ENCODE results near the gene TRAF4.
"Not testable (repeated sequence)": the region's sequence is repeated elsewhere in the genome, so short reads cannot be mapped to it uniquely, and the experiment has no call there.

Gene TRAF4

DNA sequence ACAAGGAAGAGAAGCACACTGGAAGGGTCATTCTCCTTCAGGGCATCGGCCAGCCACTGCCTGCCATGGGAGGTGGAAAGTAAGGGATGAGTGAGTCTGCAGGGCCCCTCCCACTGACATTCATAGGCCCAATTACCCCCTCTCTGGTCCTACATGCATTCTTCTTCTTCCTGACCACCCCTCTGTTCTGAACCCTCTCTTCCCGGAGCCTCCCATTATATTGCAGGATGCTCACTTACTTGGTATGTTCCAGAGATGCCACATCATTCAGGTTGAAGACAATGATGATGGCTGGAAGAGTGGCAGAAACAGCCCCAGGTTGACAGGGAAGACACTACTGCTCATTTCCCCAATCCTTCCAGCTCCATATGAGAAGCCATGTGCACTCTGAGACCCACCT is 28.6 kb upstream of the TRAF4 start:
- DNase-seq, result no peak

DNA sequence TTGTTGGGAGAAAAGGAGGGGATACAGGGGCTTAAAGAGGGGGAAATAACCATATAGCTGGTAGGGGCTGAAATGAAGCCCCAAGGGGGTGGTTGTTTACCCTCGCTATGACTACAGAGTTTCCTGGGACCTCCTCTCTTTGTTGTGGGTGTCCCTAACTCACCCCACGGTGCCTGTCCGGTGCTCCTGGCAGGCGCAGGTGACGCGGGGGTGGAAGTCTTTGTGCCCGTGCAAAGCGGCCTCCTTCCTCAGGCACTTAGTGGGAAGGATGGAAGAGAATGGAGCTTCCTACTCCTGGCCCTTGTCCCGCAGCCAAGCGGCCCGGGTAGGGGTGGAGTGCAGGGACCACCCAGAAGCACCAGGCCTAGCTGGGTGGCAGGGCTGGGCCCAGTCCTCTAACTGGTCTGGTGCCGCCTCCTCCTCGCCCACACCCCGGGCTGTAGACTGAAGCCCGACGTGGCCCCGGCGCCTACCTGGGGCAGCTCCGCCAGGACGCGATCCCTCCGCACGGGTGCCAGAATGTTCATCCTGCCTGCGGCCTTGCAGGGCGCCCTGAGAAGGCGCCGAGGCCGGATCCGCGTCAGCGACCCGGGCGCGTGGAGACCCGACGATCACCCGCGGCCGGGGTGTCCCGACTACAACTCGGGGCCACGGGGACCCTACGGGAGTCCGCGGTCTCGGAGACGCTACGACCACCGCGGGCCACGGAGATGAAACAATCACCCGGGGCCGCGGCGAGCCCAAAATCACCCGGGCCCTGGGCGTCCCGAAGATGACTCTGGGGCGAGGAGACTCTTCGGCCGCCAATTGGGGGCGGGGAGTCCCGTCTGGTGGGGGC is 26.9 kb upstream of the TRAF4 start:
- DNase-seq, result no peak

DNA sequence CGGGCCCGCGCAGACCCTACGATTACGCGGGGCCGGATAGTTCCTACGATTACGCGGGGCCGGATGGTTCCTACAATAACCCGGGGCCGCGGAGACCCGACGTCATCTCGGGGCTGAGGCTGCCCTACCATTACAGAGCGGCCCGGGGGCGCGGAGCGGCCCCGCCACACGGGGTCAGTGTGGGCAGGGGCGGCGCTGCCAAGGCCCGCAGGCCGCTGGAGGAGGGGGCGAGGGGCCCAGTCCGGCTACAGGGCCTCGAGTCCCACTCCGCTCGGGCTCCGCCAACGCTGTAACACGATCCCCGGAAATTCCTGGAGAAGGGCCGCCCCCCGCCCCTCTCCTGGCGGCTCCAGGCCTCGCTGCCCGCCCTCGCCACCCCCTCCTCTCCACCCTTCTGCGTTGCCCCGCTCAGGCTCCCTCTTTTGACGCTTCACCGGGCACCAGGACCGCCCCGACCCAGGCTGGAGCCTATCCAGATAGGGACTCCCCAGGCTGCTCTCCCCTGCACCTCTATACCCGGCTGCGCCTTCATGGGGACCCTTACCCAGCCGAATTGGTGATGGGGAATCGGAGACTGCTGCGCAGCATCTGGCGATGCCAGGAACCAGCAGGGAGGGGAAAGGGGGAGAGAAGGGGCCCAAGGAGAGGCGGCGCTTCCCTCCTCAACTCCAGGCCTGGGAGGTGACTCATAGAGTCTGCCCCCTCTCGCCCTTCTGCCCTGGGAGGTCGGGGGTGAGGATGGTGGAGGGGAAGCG is 26.1 kb upstream of the TRAF4 start, which contains the start of gene RAB34:
Gene RAB34 (minus strand): TSS at position 291 of the 755 bp plus-strand sequence. CDS start 602 bp downstream, outside the sequence.
- peak; percentile 13 for DNase-seq

DNA sequence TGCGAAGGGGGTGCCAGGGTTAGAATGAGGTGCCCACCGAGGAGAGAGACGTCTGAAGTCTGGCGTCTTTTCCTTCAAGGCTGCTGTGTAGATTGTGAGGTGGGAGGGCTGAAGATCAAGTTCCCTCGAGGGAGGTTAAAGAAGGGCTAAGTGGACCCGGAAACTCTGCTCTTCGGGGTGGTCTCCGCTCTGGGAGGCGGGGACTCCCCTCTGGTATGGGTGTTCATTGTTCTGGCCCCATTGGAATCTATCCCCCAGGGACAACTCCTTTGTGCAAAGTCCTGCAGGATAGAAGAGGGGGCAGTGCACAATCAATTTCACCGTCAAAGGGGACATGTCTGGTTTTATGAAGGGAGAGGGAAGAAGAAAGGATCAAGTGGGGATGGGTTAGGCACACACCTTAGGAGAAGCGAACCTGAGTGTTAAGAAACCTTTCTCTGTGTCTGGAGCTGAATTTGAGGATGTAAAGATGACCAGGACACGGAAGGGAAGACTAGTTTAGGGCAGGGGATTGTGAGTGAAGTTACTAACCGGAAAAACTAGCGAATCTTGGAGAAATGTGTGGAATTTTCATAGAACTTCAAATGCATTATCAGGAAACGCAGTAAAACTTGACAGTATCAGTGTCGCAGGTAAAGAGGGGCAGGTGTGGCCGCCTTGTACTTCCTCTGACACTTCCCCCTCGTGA is 25.3 kb upstream of the TRAF4 start:
- no peak for DNase-seq

DNA sequence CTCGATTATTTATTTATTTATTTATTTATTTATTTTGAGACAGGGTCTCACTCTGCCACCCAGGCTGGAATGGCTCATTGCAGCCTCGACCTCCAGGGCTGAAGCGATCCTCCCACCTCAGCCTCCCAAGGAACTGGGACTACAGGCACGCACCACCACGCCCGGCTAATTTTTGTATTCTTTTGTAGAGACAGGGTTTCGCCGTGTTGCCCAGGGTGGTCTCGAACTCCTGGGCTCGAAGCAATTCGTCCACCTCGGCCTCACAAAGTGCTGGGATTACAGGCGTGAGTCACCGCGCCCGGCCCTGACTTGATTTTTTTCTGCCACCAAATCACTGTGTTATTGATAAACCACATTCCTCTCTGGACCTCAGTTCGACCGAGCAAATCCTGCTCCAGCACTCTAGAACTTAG is 24.8 kb upstream of the TRAF4 start:
- DNase-seq, result no peak

DNA sequence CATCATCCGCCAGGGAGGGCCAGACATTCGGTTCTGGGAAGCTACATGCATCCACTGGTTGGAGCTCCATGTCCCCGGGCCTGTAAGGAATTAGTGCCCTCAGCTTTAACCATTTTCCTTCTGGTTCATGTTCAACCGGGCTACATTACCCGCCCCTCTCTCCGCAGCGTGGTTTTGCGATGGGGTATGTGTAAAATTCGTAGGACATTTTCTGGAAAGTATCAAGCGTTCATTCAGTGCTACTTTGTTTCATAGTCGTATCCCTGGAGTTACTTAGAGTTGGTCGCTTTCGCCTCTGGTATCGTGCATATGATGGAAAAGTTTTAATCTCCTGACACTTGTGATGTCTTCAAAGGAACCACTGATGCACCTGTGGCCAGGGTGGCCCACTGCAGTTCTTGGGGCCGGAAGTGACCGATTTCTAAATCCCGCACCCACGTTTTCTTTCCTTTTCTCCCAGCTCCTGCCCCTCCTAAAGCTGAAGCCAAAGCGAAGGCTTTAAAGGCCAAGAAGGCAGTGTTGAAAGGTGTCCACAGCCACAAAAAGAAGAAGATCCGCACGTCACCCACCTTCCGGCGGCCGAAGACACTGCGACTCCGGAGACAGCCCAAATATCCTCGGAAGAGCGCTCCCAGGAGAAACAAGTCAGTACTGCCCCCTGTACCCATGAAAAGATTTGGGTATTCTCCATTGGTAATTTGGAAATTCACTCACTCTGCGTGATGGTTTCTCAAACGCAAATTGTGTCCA is 23.4 kb upstream of the TRAF4 start:
- no peak for DNase-seq

DNA sequence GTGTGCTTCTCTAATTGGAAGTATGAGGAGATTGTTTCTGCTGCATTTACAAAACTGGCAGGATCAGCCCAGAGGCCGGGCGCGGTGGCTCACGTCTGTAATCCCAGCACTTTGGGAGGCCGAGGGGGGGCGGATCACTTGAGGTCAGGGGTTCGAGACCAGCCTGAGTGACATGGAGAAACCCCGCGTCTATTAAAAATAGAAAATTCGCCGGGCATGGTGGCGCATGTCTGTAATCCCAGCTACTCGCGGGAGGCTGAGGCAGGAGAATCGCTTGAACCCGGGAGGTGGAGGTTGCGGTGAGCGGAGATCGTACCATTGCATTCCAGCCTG is 22.8 kb upstream of the TRAF4 start:
- not testable (repeated sequence) for DNase-seq

DNA sequence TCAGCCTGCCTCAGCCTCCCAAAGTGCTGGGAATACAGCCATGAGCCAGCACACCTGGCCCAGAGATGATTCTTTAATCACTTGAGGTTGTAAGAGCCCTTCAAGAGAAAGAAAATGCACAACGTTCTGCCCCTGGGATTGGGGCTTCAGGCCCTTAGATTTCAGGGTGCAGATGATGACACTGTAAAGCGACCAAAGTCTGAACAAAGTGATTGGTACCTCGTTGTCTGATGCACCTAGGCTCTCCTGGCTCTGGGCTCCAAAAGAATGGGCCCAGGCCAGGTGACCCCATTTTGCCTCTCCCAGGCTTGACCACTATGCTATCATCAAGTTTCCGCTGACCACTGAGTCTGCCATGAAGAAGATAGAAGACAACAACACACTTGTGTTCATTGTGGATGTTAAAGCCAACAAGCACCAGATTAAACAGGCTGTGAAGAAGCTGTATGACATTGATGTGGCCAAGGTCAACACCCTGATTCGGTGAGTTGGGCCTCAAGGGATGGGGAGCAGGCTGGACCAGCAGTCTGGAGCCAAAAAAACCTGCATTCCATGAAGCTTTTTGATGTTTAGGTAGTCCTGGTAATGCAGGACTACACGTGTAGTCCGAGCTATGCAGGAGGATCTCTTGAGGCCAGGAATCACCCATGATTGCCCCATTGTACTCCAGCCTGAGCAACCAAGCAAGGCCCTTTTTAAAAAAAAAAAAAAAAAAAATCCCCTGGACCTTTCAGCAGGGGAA is 21.2 kb upstream of the TRAF4 start:
- DNase-seq, result no peak

DNA sequence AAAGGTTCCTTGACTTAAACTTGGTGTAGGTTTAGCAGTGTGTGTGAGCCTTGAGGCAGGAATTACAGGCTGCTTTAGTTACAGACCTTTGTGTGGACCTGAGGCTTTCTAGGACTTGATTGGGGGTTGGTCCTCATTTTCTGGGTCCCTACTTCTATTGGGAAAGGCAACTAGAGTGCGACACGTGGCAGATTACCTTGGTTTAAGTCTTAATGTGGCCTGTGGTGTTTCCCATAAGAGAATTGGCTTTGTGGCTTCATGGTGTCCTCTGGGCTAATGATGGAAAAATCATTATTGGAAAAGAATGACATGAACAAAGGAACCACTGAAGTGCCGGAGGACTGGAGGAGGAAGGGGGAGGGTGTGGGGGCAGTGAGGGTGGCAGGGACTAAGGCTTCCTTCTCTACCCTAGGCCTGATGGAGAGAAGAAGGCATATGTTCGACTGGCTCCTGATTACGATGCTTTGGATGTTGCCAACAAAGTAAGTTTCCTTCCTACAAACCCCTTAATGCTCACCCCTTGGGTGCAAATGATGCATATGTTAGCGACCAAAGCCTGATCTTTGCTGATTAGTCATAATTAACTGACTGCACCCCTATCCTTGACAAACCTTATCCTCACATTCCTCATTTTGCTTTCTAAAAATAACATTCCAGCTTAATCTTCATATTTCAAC is 20.5 kb upstream of the TRAF4 start:
- DNase-seq, result no peak

DNA sequence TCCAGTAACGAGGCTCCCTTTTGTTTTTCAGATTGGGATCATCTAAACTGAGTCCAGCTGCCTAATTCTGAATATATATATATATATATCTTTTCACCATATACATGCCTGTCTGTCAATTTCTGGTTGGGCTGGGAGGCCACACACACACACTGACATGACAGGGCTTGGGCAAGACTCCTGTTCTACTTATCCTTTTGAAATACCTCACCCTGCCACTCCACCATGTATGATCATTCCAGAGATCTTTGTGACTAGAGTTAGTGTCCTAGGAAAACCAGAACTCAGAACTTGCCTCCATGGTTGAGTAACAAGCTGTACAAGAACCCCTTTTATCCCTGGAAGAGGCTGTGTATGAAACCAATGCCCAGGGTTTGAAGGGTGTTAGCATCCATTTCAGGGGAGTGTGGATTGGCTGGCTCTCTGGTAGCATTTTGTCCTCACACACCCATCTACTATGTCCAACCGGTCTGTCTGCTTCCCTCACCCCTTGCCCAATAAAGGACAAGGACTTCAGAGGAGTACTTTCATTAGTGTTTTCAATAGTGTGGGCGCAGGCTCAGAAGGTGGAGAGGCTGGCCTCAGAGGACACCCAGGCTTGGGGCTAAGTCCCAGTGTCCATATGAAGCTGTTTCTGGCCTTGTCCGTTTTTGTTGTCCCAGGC is 19.8 kb upstream of the TRAF4 start:
- DNase-seq, result not testable (repeated sequence)

DNA sequence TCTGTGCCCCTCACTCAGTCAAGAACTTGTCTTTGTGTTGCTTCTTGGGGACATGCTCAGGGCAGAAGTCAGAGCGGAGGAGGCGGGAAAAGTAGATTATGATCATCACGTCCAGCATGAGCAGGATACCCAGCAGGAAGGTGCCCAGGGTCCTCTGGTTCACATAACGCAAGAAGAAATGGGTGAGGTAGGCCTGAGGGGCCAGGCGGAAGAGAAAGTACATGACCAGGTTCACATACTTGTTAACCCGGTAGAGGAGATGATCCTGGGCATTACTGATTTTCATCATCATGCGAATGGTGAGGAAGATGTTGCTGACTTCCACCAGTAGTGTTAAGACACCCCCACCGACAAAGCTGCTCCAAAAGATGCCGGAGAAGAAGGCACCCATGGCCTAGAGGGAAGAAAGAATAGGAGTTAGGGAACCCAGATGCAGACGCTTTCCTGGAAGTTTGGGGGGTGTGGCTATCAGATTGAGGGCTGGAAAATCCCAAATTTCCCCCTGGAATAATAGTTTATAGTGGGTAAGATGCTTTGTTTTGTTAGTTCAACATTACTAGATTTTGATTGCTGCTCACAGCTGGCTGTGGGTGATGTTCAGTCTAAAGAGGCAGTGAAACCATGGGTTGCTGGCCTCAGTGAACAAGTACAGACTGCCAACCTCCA is 19.2 kb upstream of the TRAF4 start:
- no peak for DNase-seq

DNA sequence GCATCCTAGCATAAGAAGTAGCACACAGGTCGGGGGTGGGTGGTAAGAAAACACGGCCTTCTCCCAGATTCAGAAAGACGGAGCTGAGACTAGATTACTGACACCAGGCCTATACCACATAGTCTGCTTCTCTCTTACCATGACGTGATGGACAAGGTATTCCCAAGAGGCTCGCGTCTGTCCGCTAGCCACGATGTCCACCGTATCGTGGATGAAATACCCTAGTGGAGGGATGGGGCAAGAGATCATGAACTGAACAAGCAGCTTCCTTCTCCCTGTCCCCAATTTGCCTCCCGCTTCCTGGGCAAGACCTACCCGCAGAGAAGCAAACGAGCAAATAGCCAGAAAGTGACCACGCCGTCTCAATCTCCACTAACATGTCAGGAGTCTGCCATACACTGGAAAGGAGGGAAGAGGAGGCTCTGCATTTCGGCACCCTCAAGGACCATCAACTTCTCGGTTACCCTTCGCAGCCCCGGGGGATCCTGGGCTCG is 18.6 kb upstream of the TRAF4 start:
- DNase-seq, result peak; percentile 12

DNA sequence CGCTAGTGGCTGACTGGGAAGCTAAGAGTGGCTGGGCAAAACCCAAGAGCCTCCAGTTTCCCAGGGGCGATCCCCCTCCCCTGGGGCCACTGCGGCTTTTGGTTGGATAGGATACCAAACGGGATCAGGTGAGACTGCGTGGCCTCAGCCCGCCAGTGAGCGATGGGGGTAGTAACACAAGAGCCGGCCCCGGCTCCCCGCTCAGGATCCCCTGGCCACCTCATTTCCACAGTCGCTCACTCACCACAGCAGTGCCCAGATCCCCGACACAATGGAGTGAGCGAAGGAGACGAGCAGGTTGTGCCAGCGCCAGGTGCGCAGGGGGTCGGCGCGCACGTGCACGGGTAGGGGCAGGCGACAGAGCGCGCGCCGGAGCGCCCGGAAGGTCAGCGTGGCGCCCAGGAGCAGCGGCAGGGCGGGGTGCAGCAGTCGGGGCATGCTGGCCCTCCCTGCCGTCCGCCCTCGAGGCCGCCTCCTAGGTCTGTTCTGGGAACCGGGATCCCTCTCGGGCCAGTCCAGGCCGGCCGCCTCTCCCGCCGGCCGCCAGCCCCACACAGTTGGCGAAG is 18.1 kb upstream of the TRAF4 start:
- DNase-seq, result peak; percentile 23

DNA sequence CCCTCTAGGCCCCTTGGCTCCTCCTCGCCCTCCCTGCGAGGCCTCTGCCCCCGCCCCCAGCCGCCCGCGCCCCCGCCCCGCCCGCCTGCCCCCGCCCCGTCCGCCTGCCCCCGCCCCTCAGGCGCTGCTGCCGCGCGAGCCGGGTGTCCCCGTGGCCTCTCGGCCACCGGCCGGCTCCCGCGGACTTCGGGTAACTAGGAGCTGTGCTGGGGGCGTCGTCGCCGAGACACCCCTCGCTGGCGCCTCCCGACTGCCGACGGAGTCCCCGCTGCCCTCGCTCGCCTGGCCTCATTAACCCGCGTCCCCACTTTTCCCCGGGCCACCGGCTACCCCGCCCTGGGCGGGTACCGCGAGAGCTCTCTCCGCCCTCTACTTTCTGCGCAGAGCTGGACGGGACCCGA is 17.6 kb upstream of the TRAF4 start, which contains the start of gene TLCD1:
Gene TLCD1 (minus strand): TSS at position 8 of the 401 bp plus-strand sequence. CDS start 136 bp downstream, outside the sequence.
- peak; percentile 5 for DNase-seq

DNA sequence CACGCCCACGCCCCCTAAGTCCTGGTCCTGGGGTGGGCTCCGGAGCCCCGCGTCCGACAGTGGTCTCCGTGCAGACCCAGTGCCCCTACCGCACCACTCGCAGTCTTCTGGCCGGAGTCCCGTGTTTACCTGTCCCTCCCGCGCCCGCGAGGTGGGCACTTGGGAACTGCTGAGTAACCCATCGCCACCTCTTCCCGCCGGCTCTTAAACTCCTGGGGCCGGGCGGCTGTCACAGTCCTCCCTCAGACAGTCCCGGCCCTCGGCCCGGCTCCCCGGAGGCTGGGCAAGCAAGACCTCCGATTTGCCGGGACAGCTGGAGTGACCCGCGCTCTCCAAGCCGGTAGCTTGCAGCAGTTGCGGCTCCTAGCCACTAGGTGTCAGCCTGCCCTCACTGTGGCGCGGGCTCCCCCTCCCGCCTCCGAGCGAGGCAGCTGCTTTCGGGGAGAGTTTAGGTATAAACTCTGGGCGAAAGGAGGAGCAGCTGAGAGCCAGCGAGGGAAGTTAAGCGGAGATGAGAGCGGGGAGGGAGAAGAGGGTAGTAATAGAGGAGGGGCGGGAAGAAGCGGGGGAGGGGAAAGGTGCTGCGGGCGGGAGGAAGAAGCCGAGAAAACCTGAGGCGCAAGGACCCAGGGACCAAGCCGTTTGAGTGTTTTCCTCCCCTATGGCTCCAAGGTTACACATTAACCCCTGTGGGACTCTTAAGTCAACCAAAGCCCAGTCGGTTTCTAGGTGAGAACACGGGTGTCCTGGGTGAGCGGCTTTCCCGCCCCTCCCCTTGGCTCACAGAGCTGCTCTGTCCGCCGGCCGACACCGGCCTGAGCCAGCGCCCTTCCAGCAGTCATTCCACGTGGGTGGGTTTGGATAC is 17.0 kb upstream of the TRAF4 start:
- DNase-seq, result peak; percentile 60

DNA sequence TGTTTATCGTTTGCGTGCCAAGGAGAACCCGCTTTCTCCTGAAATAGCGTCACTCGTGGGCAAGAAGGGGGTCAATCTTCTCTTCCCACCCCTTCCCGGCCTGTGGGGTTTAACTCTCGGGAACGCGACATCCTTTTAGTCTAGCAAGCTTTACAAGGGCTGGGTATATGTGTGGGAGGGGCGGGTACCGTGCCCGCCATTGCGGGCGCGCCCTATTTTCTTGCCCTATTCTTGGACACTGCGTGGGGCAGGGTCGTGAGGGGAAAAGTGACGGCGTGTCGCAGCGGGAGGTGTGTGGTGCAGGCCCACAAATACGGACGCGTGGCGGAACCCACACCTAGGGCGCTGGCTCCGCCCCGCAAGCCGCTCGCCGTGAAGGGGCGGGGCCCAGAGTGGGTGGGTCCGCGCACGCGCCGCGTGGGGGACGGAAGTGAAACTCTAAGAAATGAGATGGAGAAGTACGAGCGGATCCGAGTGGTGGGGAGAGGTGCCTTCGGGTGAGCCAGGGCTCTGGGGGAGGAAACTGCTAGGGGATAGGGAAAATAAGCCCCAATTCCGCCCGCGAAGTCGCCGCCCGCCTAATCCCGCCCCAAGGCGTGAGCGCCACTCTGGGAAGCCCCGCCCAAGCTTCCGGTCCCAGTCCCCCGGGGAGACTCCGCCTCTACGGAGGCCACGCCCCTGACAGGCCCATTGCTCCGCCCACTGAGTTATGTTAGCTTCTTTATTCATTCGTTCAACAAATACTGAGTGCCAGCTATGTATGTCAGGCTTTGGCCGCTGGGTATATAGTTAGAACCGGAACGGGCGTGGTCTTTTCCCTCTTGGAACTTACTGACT is 15.2 kb upstream of the TRAF4 start, which contains the start of gene NEK8:
Gene NEK8 (plus strand): TSS at position 425 of the 837 bp plus-strand sequence. CDS start 26 bp downstream, at position 451.
- DNase-seq, result peak; percentile 55

DNA sequence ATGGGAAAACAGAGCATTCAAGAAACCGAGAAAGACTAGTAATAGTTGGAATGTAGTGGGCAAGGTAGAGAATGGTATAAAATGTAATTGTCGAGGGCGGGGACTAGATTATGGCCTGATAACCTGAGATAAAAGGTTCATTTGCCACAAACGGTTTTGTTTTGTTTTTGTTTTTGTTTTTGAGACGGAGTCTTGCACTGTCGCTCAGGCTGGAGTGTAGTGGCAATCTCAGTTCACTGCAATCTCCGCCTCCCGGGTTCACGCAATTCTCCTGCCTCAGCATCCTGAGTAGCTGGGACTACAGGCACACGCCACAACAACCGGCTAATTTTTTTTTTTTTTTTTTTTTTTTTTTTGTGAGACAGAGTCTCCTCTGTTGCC is 13.9 kb upstream of the TRAF4 start:
- no peak for DNase-seq

DNA sequence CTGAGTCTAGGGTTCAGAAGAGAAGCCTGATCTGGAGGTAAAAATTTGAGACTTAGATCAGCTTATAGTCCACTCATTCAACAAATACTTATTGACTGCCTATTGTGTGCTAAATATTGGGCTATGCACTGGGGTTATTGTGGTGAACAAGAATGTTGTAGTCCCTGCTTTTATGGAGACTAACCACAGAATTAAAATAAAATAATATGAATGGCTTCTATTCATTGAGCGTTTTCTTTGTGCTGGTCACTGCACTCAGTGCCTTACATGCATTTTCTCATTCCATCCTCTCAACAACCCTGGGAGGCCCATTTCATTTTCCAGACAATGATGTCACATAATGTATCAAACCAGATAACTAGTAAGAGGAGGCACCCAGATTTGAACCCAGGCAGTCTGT is 10.5 kb upstream of the TRAF4 start:
- DNase-seq, result no peak
